Panc1 (cell line): ENCODE results near the gene CFAP221. TPM values are rescaled to one million over a fixed set of nuclear protein-coding genes. Genes with fewer than 3 reads are reported as not detected.

Experiments
- ATAC-seq: fragments of 200-7000 bp; cut with Tn5 transposase; 2 replicates; pipeline ENCODE4 v1.9.1; 2020; ENCODE audit warnings: mild to moderate bottlenecking, moderate library complexity
- BruUV-seq: library from RNA; stranded (reverse); fragments of 400-500 nt; replicated peaks from 2 replicates; lab custom pipeline; 2021; lab: Mats Ljungman, UMichigan
- CTCF ChIA-PET: fragments of 300-600 bp; sonication (Branson Sonifier 250); formaldehyde crosslinking; loops from one replicate; lab custom pipeline; 2022; ENCODE audit warnings: antibody characterized with exemption; lab: Charles Lee
- POLR2A ChIA-PET: fragments of 300-600 bp; sonication (Branson Sonifier 250); formaldehyde crosslinking; loops from one replicate; lab custom pipeline; 2022; ENCODE audit warnings: antibody characterized with exemption; lab: Charles Lee
- DNase-seq: peaks from one replicate; pipeline ENCODE4 v3.0.0-alpha.2; 2010; ENCODE audit warnings: low read depth, low spot score
- H3K27ac ChIP-seq: 2 replicates; pipeline ENCODE4 v1.5.1; 2011; ENCODE audit warnings: mild to moderate bottlenecking, low read length, inconsistent platforms
- H3K27me3 ChIP-seq: fragments of 200-500 bp; sonication (Bioruptor generic); 2 replicates; pipeline ENCODE4 v1.6.0; 2014; ENCODE audit warnings: low read length, inconsistent platforms; ENCODE audit not compliant: control insufficient read depth, insufficient read depth
- H3K36me3 ChIP-seq: fragments of 200-500 bp; sonication (Bioruptor generic); 2 replicates; pipeline ENCODE4 v1.5.1; 2014; ENCODE audit warnings: inconsistent platforms, mild to moderate bottlenecking, low read length, moderate library complexity; ENCODE audit not compliant: control insufficient read depth, insufficient read depth
- H3K4me1 ChIP-seq: 2 replicates; pipeline ENCODE4 v1.5.1; 2011; ENCODE audit warnings: inconsistent platforms, mild to moderate bottlenecking, low read length, moderate library complexity; ENCODE audit not compliant: control insufficient read depth, insufficient read depth
- H3K4me3 ChIP-seq, 2 experiments: 2 replicates each; pipeline ENCODE4 v1.5.1; 2011 to 2012; ENCODE audit warnings: low read depth in 2 of 2, low read length in 2 of 2, mild to moderate bottlenecking in 2 of 2, inconsistent platforms in 1 of 2, moderate library complexity in 1 of 2
- H3K9me3 ChIP-seq: fragments of 200-500 bp; sonication (Bioruptor generic); 2 replicates; pipeline ENCODE4 v1.5.1; 2014; ENCODE audit warnings: low read depth, mild to moderate bottlenecking, inconsistent platforms, low read length, moderate library complexity; ENCODE audit not compliant: control insufficient read depth, insufficient read depth
- POLR2AphosphoS5 ChIP-seq: IDR thresholded peaks from 2 replicates; pipeline ENCODE4 v1.6.1; 2012; ENCODE audit warnings: mild to moderate bottlenecking, low read depth, low read length, moderate library complexity
- SIN3A ChIP-seq: IDR thresholded peaks from 2 replicates; pipeline ENCODE4 v1.6.1; 2012; ENCODE audit warnings: low read depth, mild to moderate bottlenecking, low read length, moderate library complexity, borderline replicate concordance; ENCODE audit not compliant: insufficient read depth
- TCF7L2 ChIP-seq: IDR thresholded peaks from 2 replicates; pipeline ENCODE4 v1.6.1; 2011; ENCODE audit warnings: mild to moderate bottlenecking, low read depth, low read length, inconsistent platforms
- in situ Hi-C: cut with HindIII; loops from 2 replicates; pipeline ENCODE4 v1.10.0; 2016; ENCODE audit warnings: low sequenced_read_pairs, low pct_unique_long_range_greater_than_20kb
- intact Hi-C: fragments of 100-400 bp; cut with micrococcal nuclease; formaldehyde crosslinking; loops from one replicate; pipeline ENCODE4 v1.10.0; 2022; ENCODE audit not compliant: unreplicated experiment
- total RNA-seq: library from RNA; stranded (reverse); gene quantifications from one replicate; pipeline ENCODE4 v1.2.1, GENCODE V29; 2021; ENCODE audit not compliant: unreplicated experiment
- TF ChIP-seq, protein P1 (sequence below): fragments of 450-650 bp; IDR thresholded peaks from 2 replicates; pipeline ENCODE4 v1.5.1; 2017; ENCODE audit warnings: mild to moderate bottlenecking
- TF ChIP-seq, protein P2 (sequence below), 2 experiments: IDR thresholded peaks; 2 replicates each; pipeline ENCODE4 v1.6.1; 2011 to 2012; ENCODE audit warnings: low read depth in 2 of 2, control low read depth in 1 of 2, low read length in 1 of 2, mild to moderate bottlenecking in 1 of 2, moderate library complexity in 1 of 2; ENCODE audit not compliant: insufficient read depth in 1 of 2

CFAP221 gene
- total RNA-seq, 1 experiment from 2014 or later, result not detected

DNA sequence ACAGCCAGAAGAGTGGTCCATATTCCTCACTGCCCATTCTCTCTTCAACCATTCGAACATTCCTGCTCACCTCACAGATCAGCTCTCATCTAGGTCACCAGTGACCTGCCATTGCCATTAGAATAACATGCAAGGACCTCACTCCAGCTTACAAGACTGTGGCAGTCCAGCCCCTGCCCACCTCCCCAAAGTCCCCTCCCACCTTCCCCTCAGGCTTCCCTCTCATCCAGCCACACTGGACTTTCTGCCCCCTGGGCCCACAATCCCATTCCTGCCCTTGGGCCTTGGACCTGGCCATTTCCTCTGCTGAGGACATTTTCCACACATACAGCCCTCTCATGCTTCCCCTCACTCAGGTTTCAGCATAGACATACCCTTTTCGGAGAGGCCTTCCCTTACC is 129.5 kb downstream of the CFAP221 start:
- intact Hi-C loops, result no loop called here
- Histone ChIP-seq H3K27ac (no peak overlapping the region), H3K36me3 (no peaks in the 10 kb centered on the region), H3K27me3 (peaks cover 4% of the 10 kb centered on the region; the same call in 1 of the 2 replicates), H3K4me3 (no peak overlapping the region), H3K4me1 (0 out of 2 replicates have a peak, but pooled peaks cover 6% of the 10 kb centered on the region), H3K9me3 (no peaks in the 10 kb centered on the region)
- ATAC-seq (no peak), DNase-seq (no peak)
- in situ Hi-C loops, result no loop called here
- ChIA-PET CTCF (no interaction called here), POLR2A (no interaction called here)
- no peak for TF ChIP-seq POLR2AphosphoS5
- TF ChIP-seq SIN3A, result no peak
- TF ChIP-seq, protein P1, sequence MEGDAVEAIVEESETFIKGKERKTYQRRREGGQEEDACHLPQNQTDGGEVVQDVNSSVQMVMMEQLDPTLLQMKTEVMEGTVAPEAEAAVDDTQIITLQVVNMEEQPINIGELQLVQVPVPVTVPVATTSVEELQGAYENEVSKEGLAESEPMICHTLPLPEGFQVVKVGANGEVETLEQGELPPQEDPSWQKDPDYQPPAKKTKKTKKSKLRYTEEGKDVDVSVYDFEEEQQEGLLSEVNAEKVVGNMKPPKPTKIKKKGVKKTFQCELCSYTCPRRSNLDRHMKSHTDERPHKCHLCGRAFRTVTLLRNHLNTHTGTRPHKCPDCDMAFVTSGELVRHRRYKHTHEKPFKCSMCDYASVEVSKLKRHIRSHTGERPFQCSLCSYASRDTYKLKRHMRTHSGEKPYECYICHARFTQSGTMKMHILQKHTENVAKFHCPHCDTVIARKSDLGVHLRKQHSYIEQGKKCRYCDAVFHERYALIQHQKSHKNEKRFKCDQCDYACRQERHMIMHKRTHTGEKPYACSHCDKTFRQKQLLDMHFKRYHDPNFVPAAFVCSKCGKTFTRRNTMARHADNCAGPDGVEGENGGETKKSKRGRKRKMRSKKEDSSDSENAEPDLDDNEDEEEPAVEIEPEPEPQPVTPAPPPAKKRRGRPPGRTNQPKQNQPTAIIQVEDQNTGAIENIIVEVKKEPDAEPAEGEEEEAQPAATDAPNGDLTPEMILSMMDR, result no peak
- TF ChIP-seq, protein P2, sequence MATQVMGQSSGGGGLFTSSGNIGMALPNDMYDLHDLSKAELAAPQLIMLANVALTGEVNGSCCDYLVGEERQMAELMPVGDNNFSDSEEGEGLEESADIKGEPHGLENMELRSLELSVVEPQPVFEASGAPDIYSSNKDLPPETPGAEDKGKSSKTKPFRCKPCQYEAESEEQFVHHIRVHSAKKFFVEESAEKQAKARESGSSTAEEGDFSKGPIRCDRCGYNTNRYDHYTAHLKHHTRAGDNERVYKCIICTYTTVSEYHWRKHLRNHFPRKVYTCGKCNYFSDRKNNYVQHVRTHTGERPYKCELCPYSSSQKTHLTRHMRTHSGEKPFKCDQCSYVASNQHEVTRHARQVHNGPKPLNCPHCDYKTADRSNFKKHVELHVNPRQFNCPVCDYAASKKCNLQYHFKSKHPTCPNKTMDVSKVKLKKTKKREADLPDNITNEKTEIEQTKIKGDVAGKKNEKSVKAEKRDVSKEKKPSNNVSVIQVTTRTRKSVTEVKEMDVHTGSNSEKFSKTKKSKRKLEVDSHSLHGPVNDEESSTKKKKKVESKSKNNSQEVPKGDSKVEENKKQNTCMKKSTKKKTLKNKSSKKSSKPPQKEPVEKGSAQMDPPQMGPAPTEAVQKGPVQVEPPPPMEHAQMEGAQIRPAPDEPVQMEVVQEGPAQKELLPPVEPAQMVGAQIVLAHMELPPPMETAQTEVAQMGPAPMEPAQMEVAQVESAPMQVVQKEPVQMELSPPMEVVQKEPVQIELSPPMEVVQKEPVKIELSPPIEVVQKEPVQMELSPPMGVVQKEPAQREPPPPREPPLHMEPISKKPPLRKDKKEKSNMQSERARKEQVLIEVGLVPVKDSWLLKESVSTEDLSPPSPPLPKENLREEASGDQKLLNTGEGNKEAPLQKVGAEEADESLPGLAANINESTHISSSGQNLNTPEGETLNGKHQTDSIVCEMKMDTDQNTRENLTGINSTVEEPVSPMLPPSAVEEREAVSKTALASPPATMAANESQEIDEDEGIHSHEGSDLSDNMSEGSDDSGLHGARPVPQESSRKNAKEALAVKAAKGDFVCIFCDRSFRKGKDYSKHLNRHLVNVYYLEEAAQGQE (IDR thresholded peaks at IDR 0.05; ENCODE audit: insufficient read depth in 1 of 2, low read depth in 2 of 2, low read length in 1 of 2), result no peak
- no peak for TF ChIP-seq TCF7L2
- no TSS peak for BruUV-seq

DNA sequence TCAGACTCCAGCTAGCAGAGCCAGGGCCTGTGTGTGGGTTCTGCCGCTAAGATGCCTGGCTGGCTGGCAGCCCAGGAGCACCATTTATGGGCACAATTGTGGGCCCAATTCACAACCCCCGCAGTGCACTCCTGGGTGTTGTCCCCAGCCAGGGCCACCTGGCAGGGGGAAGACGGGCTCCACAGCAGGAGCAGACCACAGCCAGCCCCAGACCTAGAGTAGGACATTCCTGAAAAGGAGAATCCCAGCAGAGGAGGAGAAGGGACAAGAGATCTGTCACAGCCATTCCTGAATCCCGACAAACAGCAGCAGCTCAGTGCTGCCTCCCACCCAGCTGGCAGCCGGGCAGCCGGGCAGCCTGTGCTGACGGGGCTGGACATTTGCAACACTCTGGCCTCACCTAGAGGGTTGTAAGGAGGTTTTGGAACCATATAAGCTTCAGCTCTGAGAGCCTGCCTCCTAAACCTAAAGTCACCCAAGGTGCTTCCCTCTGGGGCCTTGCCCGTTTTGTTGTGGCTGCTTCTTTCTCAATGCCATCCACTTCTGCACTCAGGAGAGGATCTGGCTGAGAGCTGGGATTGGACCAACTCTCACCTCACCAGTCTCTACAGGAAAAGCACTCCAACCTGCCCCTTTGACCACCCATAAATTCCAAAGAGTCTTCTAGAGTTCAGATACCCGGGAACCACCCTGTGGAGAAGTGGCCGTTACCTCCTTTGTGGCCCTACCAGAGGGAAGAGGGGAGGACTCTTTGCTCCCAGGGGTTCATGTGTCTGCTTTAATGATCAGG is 130.7 kb downstream of the CFAP221 start:
- H3K4me3 ChIP-seq, result no peak overlapping the region
- CTCF ChIA-PET, result interaction anchor here (0.6 kb wide), 1 partner anchor 178 kb away, joined by 3 read pairs; no protein-coding TSS in a partner anchor
- no TSS peak for BruUV-seq
- peaks cover 9% of the 10 kb centered on the region; the same call in 1 of the 2 replicates for H3K4me1 ChIP-seq
- POLR2A ChIA-PET, result interaction anchor here (0.6 kb wide), 1 partner anchor 548 kb away, joined by 3 read pairs; the partner anchor contains the start of gene TMEM185B
- peaks cover 6% of the 10 kb centered on the region; the same call in 1 of the 2 replicates for H3K36me3 ChIP-seq
- in situ Hi-C loops, result no loop called here
- ATAC-seq, result no peak
- DNase-seq, result no peak
- H3K9me3 ChIP-seq, result no peaks in the 10 kb centered on the region
- TF ChIP-seq, protein P1, result no peak; the same call in 1 of the 2 replicates
- no peak for TF ChIP-seq TCF7L2
- TF ChIP-seq, protein P2 (IDR thresholded peaks at IDR 0.05; ENCODE audit: insufficient read depth in 1 of 2, low read depth in 2 of 2, low read length in 1 of 2), result no peak
- H3K27me3 ChIP-seq, result 0 out of 2 replicates have a peak, but pooled peaks cover 2% of the 10 kb centered on the region
- H3K27ac ChIP-seq, result no peak overlapping the region
- intact Hi-C loops, result no loop called here
